Esophagus squamous epithelium (tissue), 4 donors: ENCODE data around the gene RCC2.

Source experiments
- CTCF ChIP-seq, 6 experiments: fragments of 450-650 bp in 4 of 6; fragments of 200-600 bp in 2 of 6; sonication (generic) in 2 of 6; IDR thresholded peaks; one replicate each; pipeline ENCODE4 v1.5.1; 2016 to 2019; ENCODE audit warnings: antibody characterized with exemption in 6 of 6, mild to moderate bottlenecking in 4 of 6, moderate library complexity in 4 of 6
- POLR2A ChIP-seq, 4 donors: fragments of 450-650 bp; IDR thresholded peaks; one replicate each; pipeline ENCODE4 v1.6.1; 2017; ENCODE audit warnings: antibody characterized with exemption in 4 of 4, mild to moderate bottlenecking in 4 of 4, moderate library complexity in 3 of 4

DNA sequence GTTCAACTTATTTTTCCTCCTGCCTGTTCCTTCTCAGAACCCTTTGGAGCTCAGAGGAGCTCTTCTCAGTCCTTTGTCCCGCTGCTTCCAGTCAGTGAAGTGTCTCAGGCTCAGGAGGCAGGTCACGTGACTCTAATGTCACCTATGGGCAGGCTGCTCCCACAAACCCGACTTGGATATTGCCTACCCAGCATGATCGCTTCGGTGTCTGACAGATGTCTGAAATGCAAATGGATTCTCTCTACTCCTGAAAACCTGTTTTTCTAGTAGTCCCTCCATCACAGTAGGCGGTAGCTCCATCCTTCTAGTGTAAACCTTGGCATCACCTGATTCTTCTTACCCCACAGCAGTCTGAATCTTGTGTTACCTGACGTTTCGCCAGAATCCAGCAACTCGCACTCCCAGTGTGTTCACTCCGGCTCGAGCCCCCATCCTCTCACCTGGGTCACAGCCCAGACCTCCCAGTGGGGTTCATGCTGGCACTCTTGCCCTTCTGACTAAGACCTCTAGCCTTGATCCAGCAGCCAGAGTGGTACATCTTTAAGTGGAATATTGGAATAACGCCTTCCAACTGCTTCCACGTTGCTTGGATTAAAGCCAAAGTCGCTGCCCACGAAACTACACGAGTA, 62.0 kb downstream of the RCC2 start:
- TF ChIP-seq CTCF (IDR thresholded peaks at IDR 0.05) (no peak), POLR2A (IDR thresholded peaks at IDR 0.05) (no peak)
